GM12878 (cell line): ENCODE data around the gene TRIM17. TPM values are rescaled to one million over a fixed set of nuclear protein-coding genes. Genes with fewer than 3 reads are reported as not detected.

ENCODE experiments used
- ATAC-seq: fragments of 200-7000 bp; cut with Tn5 transposase; 3 replicates; pipeline ENCODE4 v1.9.1; 2020; ENCODE audit warnings: mild to moderate bottlenecking, moderate library complexity
- BruUV-seq: library from RNA; stranded (reverse); fragments of 400-500 nt; replicated peaks from 2 replicates; lab custom pipeline; 2021; lab: Mats Ljungman, UMichigan
- CTCF ChIA-PET: fragments of 300-600 bp; sonication (Branson Sonifier 250); formaldehyde crosslinking; extraction: SDS; loops from one replicate; lab custom pipeline; 2021; ENCODE audit warnings: inconsistent platforms; lab: Yijun Ruan, JAX
- POLR2A ChIA-PET: fragments of 350-600 bp; formaldehyde crosslinking; extraction: SDS; loops from one replicate; lab custom pipeline; 2021; ENCODE audit warnings: inconsistent platforms; lab: Charles Lee
- RAD21 ChIA-PET: fragments of 300-600 bp; sonication (Branson Sonifier 250); formaldehyde crosslinking; loops from one replicate; lab custom pipeline; 2023; ENCODE audit warnings: antibody characterized with exemption; ENCODE audit not compliant: unreplicated experiment; lab: Charles Lee
- SMC1A ChIA-PET: fragments of 300-600 bp; sonication (Branson Sonifier 250); formaldehyde crosslinking; loops from one replicate; lab custom pipeline; 2023; ENCODE audit not compliant: unreplicated experiment, uncharacterized antibody; lab: Charles Lee
- DNase-seq: peaks from one replicate; pipeline ENCODE4 v3.0.0-alpha.2; 2011; ENCODE audit warnings: low read depth, low spot score
- FAIRE-seq: peaks from 3 replicates; lab custom pipeline; 2011; peaks lifted over from hg19 to GRCh38; lab: Jason Lieb, UNC
- H2AFZ ChIP-seq: 2 replicates; pipeline ENCODE4 v1.6.0; 2011; ENCODE audit warnings: low read depth, low read length, control low read depth; ENCODE audit not compliant: control insufficient read depth
- H3K27ac ChIP-seq: 2 replicates; pipeline ENCODE4 v1.5.1; 2011; ENCODE audit warnings: control low read depth; ENCODE audit not compliant: control insufficient read depth, insufficient read depth
- H3K27me3 ChIP-seq, 2 experiments: replicated peaks in 1 of 2; 2 replicates each; pipeline versions ENCODE4 v1.6.0 to v1.6.1; 2011; ENCODE audit warnings: low read length in 1 of 2; ENCODE audit not compliant: control insufficient read depth in 2 of 2, insufficient read depth in 2 of 2
- H3K36me3 ChIP-seq, 2 experiments: 2 replicates each; pipeline ENCODE4 v1.5.1; 2011; ENCODE audit warnings: low read length in 1 of 2; ENCODE audit not compliant: control insufficient read depth in 2 of 2, insufficient read depth in 2 of 2
- H3K4me1 ChIP-seq: 2 replicates; pipeline ENCODE4 v1.6.1; 2011; ENCODE audit warnings: mild to moderate bottlenecking, low read length, moderate library complexity, mixed read lengths; ENCODE audit not compliant: control insufficient read depth, insufficient read depth
- H3K4me2 ChIP-seq: 2 replicates; pipeline ENCODE4 v1.6.0; 2011; ENCODE audit warnings: control low read depth; ENCODE audit not compliant: control insufficient read depth, insufficient read depth
- H3K4me3 ChIP-seq: fragments of 200-600 bp; sonication (generic); 2 replicates; pipeline ENCODE4 v1.5.1; 2016
- H3K79me2 ChIP-seq: 2 replicates; pipeline ENCODE4 v1.6.0; 2011; ENCODE audit warnings: low read length; ENCODE audit not compliant: control insufficient read depth, insufficient read depth
- H3K9ac ChIP-seq: 2 replicates; pipeline ENCODE4 v1.8.0; 2011; ENCODE audit warnings: low read length, control low read depth, mixed read lengths; ENCODE audit not compliant: control insufficient read depth, insufficient read depth
- H3K9me3 ChIP-seq: replicated peaks from 3 replicates; pipeline ENCODE4 v1.5.1; 2011; ENCODE audit warnings: mild to moderate bottlenecking, low read length; ENCODE audit not compliant: control insufficient read depth, insufficient read depth
- H4K20me1 ChIP-seq: 2 replicates; pipeline ENCODE4 v1.6.0; 2011; ENCODE audit not compliant: control insufficient read depth, insufficient read depth
- ATF3 ChIP-seq: IDR thresholded peaks from 2 replicates; pipeline ENCODE4 v1.6.1; 2011; ENCODE audit warnings: low read depth, mild to moderate bottlenecking, low read length, moderate library complexity, borderline replicate concordance; ENCODE audit errors: extremely low read depth
- BHLHE40 ChIP-seq, 2 experiments: fragments of 450-650 bp in 1 of 2; IDR thresholded peaks; 2 replicates each; pipeline ENCODE4 v1.6.1; 2011 to 2017; ENCODE audit warnings: low read depth in 2 of 2, borderline replicate concordance in 1 of 2, improper control_type of control experiment in 1 of 2, low read length in 1 of 2, mild to moderate bottlenecking in 1 of 2
- BRCA1 ChIP-seq: IDR thresholded peaks from 2 replicates; pipeline ENCODE4 v1.6.1; 2011; ENCODE audit warnings: low read depth, low read length, improper control_type of control experiment
- CBFB ChIP-seq: IDR thresholded peaks from 2 replicates; pipeline ENCODE4 v1.6.1; 2016; ENCODE audit warnings: antibody characterized with exemption, low read depth
- CREM ChIP-seq: IDR thresholded peaks from 2 replicates; pipeline ENCODE4 v1.6.1; 2014; ENCODE audit warnings: antibody characterized with exemption, low read depth
- FOS ChIP-seq: IDR thresholded peaks from 3 replicates; pipeline ENCODE4 v1.6.1; 2011; ENCODE audit warnings: borderline replicate concordance; ENCODE audit not compliant: insufficient read length; ENCODE audit errors: extremely low read depth
- MXI1 ChIP-seq: fragments of 150-350 bp; IDR thresholded peaks from 2 replicates; pipeline ENCODE4 v1.6.1; 2011; ENCODE audit warnings: low read depth, mild to moderate bottlenecking, inconsistent platforms, low read length, improper control_type of control experiment
- MYB ChIP-seq: fragments of 150-350 bp; IDR thresholded peaks from 2 replicates; pipeline ENCODE4 v1.6.1; 2014; ENCODE audit warnings: mild to moderate bottlenecking, low read depth, low read length, borderline replicate concordance
- NBN ChIP-seq: fragments of 450-650 bp; IDR thresholded peaks from 2 replicates; pipeline ENCODE4 v1.6.1; 2016
- NFYB ChIP-seq: IDR thresholded peaks from 2 replicates; pipeline ENCODE4 v1.6.1; 2011; ENCODE audit warnings: low read depth, mild to moderate bottlenecking, low read length, improper control_type of control experiment, moderate library complexity; ENCODE audit not compliant: insufficient read depth
- NR2C1 ChIP-seq: fragments of 450-650 bp; IDR thresholded peaks from 2 replicates; pipeline ENCODE4 v1.6.1; 2017; ENCODE audit warnings: antibody characterized with exemption, mild to moderate bottlenecking, moderate library complexity
- POLR2A ChIP-seq: IDR thresholded peaks from 2 replicates; pipeline ENCODE4 v1.6.1; 2011; ENCODE audit warnings: low read depth, mild to moderate bottlenecking, low read length
- RFX5 ChIP-seq: IDR thresholded peaks from 2 replicates; pipeline ENCODE4 v1.6.1; 2011; ENCODE audit warnings: low read depth, low read length, improper control_type of control experiment
- RUNX3 ChIP-seq: IDR thresholded peaks from 2 replicates; pipeline ENCODE4 v1.6.1; 2012; ENCODE audit warnings: low read length, inconsistent platforms
- STAT1 ChIP-seq: fragments of 450-650 bp; conservative IDR thresholded peaks from 2 replicates; pipeline ENCODE4 v1.6.1; 2014; ENCODE audit warnings: antibody characterized with exemption, mild to moderate bottlenecking
- STAT3 ChIP-seq: IDR thresholded peaks from 2 replicates; pipeline ENCODE4 v1.6.1; 2011; ENCODE audit warnings: low read depth, low read length, improper control_type of control experiment
- SUPT20H ChIP-seq: IDR thresholded peaks from 2 replicates; pipeline ENCODE4 v1.6.1; 2011; ENCODE audit warnings: low read depth, mild to moderate bottlenecking, low read length, moderate library complexity, borderline replicate concordance; ENCODE audit not compliant: control insufficient read depth
- TBL1XR1 ChIP-seq: IDR thresholded peaks from 2 replicates; pipeline ENCODE4 v1.6.1; 2012; ENCODE audit warnings: low read depth, low read length, improper control_type of control experiment
- WGBS: methylation state at CpG from one replicate; pipeline ENCODE4 v1.1.6; 2016; ENCODE audit warnings: low lambda C conversion rate; ENCODE audit not compliant: insufficient replicate concordance, insufficient coverage; ENCODE audit errors: missing lambda C conversion rate; 5-methylcytosine and 5-hydroxymethylcytosine counted together
- in situ Hi-C: fragments of 300-500 bp; cut with MboI; formaldehyde crosslinking; loops from 9 replicates; pipeline ENCODE4 v1.14.3; 2018; ENCODE audit warnings: mixed read lengths
- intact Hi-C: fragments of 100-400 bp; cut with micrococcal nuclease; formaldehyde crosslinking; loops from one replicate; pipeline ENCODE4 v1.14.2; 2022; ENCODE audit not compliant: unreplicated experiment
- polyA plus RNA-seq, 11 experiments: library from polyadenylated mRNA; depleted of rRNA in 4 of 11; unstranded in 6 of 11; stranded (reverse) in 5 of 11; fragments of >200 nt; fragmentation: Nextera tagmentation in 4 of 11; fragmentation: Illumina TruSeq in 1 of 11; extraction: Ambion mirVana in 4 of 11; extraction: Trizol in 1 of 11; gene quantifications; 1 replicate in 1 of 11; 2 replicates in 10 of 11; pipeline versions ENCODE4 v1.2.1 to v1.2.3, GENCODE V29; 2011 to 2016; ENCODE audit warnings: inconsistent platforms in 2 of 11, missing spikeins in 2 of 11, low read depth in 1 of 11
- total RNA-seq, 4 experiments: library from RNA; depleted of rRNA in 3 of 4; stranded (reverse); fragments of >200 nt in 3 of 4; fragmentation: Illumina TruSeq in 1 of 4; extraction: Trizol in 1 of 4; gene quantifications; 2 replicates each; pipeline versions ENCODE4 v1.2.1 to v1.2.3, GENCODE V29; 2013 to 2021
- TF ChIP-seq, protein P1 (sequence below): fragments of 450-650 bp; IDR thresholded peaks from 2 replicates; pipeline ENCODE4 v1.6.1; 2016; ENCODE audit warnings: mild to moderate bottlenecking
- TF ChIP-seq, protein P2 (sequence below): IDR thresholded peaks from 2 replicates; pipeline ENCODE4 v1.6.1; 2011; ENCODE audit warnings: borderline replicate concordance, low read depth, mild to moderate bottlenecking, moderate library complexity, mixed read lengths, low read length; ENCODE audit not compliant: insufficient read depth; ENCODE audit errors: extremely low read length
- TF ChIP-seq, protein P3 (sequence below): IDR thresholded peaks from 2 replicates; pipeline ENCODE4 v1.6.1; 2011; ENCODE audit warnings: borderline replicate concordance, low read depth, mild to moderate bottlenecking, moderate library complexity, low read length; ENCODE audit not compliant: insufficient read depth, poor library complexity, severe bottlenecking

Gene TRIM17
- total and polyA plus RNA-seq, 10 of the 15 experiments (the other 5 are each of a cell fraction or from before 2014, with no cell fraction given) = 0.16 to 0.32 TPM; not detected in 8

DNA sequence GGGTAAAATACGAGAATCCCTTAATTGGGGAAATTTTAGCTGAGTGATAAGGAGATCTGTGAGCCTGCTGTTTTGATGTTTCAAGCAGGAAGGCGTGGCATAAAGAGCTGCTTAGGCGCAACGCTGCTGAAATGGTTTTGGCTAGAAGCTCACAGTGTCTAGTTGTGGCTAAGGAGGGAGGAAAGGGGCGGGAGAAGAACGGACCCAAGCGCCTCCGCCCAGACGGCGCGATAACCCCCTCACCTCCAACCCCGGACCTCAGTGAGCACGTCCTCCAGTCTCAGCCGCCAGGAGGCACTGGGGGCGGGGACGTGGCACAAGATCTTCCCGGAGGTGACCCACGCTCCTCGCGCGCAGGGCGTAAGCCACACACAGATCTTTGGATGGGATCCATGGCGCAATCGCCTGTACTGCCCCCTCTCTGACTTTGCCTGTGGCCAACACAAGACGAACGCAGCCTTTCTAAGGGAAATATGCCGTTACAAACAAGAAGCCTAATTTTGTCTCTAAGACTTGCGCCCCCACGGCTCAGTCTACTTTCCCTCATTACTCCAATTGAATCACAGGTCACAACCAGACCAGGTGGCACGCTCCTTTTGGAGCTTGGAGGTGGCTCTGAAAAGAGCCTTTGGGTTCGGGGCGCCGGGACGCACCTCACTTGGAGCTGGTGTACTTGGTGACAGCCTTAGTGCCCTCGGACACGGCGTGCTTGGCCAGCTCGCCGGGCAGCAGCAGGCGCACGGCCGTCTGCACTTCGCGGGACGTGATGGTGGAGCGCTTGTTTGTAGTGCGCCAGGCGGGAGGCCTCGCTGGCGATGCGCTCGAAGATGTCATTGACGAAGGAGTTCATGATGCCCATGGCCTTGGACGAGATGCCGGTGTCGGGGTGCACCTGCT, 47.1 kb upstream of the TRIM17 start:
- ChIA-PET SMC1A (no interaction called here), POLR2A (no interaction called here), RAD21 (no interaction called here), CTCF (interaction anchor here (0.9 kb wide), 1 partner anchor 19 kb away, joined by 3 read pairs; no protein-coding TSS in a partner anchor)
- Histone ChIP-seq H3K4me3 (peak overlapping the region; percentile 68), H3K36me3 (no peaks in the 10 kb centered on the region), H3K27me3 (no peaks in the 10 kb centered on the region; a peak in 2 of 4 replicates), H3K9me3 (no peaks in the 10 kb centered on the region), H4K20me1 (no peaks in the 10 kb centered on the region), H2AFZ (peak overlapping the region; percentile 40), H3K27ac (peak overlapping the region; percentile 36; the same call in 1 of the 2 replicates), H3K4me1 (no peaks in the 10 kb centered on the region), H3K4me2 (peak overlapping the region; percentile 86), H3K9ac (peak overlapping the region; percentile 43), H3K79me2 (peaks cover 5% of the 10 kb centered on the region; the same call in 1 of the 2 replicates)
- in situ Hi-C loops = no loop called here
- BruUV-seq = no TSS peak
- ATAC-seq (peak; percentile 73), DNase-seq (no peak), FAIRE-seq (peak; percentile 75)
- WGBS = 1% methylated on average over 56 of the region's 56 CpGs
- intact Hi-C loops = no loop called here
- TF ChIP-seq CREM (peak; percentile 45; the same call in 1 of the 2 replicates), MYB (no peak), RFX5 (no peak), TBL1XR1 (no peak), NFYB (no peak), FOS (no peak), ATF3 (no peak), NR2C1 (no peak), STAT3 (no peak), BHLHE40 (IDR thresholded peaks at IDR 0.05; ENCODE audit: borderline replicate concordance in 1 of 2, low read depth in 2 of 2, low read length in 1 of 2) (0 out of 4 replicates have a peak, but pooled peaks of 1 of the 2 experiments have one; percentile 5), SUPT20H (no peak), POLR2A (peak; percentile 71), STAT1 (no peak), NBN (no peak), BRCA1 (no peak), CBFB (no peak), MXI1 (no peak), RUNX3 (peak; percentile 52)
- TF ChIP-seq, protein P1, sequence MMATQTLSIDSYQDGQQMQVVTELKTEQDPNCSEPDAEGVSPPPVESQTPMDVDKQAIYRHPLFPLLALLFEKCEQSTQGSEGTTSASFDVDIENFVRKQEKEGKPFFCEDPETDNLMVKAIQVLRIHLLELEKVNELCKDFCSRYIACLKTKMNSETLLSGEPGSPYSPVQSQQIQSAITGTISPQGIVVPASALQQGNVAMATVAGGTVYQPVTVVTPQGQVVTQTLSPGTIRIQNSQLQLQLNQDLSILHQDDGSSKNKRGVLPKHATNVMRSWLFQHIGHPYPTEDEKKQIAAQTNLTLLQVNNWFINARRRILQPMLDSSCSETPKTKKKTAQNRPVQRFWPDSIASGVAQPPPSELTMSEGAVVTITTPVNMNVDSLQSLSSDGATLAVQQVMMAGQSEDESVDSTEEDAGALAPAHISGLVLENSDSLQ = no peak
- TF ChIP-seq, protein P2, sequence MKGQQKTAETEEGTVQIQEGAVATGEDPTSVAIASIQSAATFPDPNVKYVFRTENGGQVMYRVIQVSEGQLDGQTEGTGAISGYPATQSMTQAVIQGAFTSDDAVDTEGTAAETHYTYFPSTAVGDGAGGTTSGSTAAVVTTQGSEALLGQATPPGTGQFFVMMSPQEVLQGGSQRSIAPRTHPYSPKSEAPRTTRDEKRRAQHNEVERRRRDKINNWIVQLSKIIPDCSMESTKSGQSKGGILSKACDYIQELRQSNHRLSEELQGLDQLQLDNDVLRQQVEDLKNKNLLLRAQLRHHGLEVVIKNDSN = no peak
- TF ChIP-seq, protein P3, sequence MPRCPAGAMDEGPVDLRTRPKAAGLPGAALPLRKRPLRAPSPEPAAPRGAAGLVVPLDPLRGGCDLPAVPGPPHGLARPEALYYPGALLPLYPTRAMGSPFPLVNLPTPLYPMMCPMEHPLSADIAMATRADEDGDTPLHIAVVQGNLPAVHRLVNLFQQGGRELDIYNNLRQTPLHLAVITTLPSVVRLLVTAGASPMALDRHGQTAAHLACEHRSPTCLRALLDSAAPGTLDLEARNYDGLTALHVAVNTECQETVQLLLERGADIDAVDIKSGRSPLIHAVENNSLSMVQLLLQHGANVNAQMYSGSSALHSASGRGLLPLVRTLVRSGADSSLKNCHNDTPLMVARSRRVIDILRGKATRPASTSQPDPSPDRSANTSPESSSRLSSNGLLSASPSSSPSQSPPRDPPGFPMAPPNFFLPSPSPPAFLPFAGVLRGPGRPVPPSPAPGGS = no peak
